Osteocyte (in vitro differentiated cells): Measurements from ENCODE around the gene PON1. TPM values are rescaled to one million over a fixed set of nuclear protein-coding genes. Genes with fewer than 3 reads are reported as not detected.

Source experiments
- DNase-seq: peaks from one replicate; pipeline ENCODE4 v3.0.0; 2021; ENCODE audit warnings: mixed read lengths; ENCODE audit not compliant: unreplicated experiment; ENCODE audit errors: extremely low spot score
- H3K27ac Mint-ChIP-seq: one replicate; pipeline ENCODE4 v1.8.0; 2021; ENCODE audit warnings: mild to moderate bottlenecking, mixed read lengths; ENCODE audit not compliant: unreplicated experiment
- H3K27me3 Mint-ChIP-seq: one replicate; pipeline ENCODE4 v1.8.0; 2021; ENCODE audit warnings: mixed read lengths; ENCODE audit not compliant: unreplicated experiment
- H3K36me3 Mint-ChIP-seq: one replicate; pipeline ENCODE4 v1.8.0; 2021; ENCODE audit warnings: mixed read lengths; ENCODE audit not compliant: unreplicated experiment
- H3K4me1 Mint-ChIP-seq: one replicate; pipeline ENCODE4 v1.8.0; 2021; ENCODE audit warnings: mixed read lengths; ENCODE audit not compliant: unreplicated experiment
- H3K4me3 Mint-ChIP-seq: one replicate; pipeline ENCODE4 v1.8.0; 2021; ENCODE audit warnings: mild to moderate bottlenecking, moderate library complexity, mixed read lengths; ENCODE audit not compliant: unreplicated experiment
- H3K9me3 Mint-ChIP-seq: one replicate; pipeline ENCODE4 v1.8.0; 2021; ENCODE audit warnings: mixed read lengths; ENCODE audit not compliant: unreplicated experiment
- CTCF ChIP-seq: fragments of 200-600 bp; sonication (generic); IDR thresholded peaks from 2 replicates; pipeline ENCODE4 v1.5.0; 2021; ENCODE audit warnings: antibody characterized with exemption, mild to moderate bottlenecking, moderate library complexity
- total RNA-seq: library from RNA; stranded (reverse); gene quantifications from 2 replicates; pipeline ENCODE4 v1.2.1, GENCODE V29; 2021

The PON1 gene
- total RNA-seq, 1 donor from 2014 or later: not detected

DNA sequence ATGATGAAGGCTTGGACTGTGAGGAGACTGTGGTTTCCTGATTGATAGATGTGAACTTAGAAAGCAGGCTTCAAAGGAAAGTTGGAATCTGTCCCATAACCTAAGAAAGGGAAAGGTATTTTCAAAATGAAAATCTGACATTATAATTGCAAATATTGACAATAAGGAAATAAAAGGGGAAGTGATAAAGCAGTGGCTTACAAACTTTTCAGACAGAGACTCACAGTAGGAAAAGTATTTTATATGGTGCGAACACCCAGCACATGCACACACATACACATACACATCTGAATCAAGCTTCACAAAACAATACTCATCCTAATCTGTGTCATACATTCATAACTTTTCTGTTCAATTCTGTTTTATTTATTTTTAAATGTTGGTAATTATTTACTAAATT is 4.8 kb downstream of the PON1 start:
- Mint-ChIP-seq H3K4me3 (no peak overlapping the region), H3K27me3 (peaks cover 3% of the 10 kb centered on the region), H3K36me3 (no peaks in the 10 kb centered on the region)

DNA sequence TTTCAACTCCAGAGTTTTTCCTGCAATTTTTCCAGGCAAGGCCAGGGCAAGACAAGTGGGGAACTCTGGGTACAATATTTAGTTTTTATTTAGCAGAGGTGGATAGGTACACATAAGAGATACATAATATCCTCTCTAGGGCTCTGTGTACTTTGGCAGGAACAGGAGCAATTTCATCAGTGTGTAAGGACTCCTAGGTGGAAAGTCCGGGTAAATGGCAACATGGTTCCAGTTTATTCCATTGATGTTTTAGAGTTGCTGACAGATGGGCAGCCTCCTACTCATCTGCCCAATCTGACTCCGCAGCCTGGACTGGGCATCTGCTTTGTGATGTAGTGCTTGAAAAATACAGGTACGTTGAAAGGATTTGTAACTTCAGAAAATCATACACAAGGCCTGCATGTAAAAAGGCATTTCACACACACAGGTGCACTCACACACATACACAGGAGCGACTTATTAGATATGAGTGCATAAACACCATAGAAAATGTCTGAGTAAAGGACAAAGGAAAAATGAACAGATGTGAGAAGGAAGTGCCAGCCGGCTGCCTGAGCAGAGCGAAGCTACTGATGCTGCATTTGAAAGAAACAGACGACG is 5.7 kb downstream of the PON1 start:
- Mint-ChIP-seq H3K4me3 (no peak overlapping the region), H3K4me1 (no peaks in the 10 kb centered on the region), H3K27ac (no peak overlapping the region), H3K27me3 (peaks cover 8% of the 10 kb centered on the region), H3K9me3 (no peaks in the 10 kb centered on the region), H3K36me3 (no peaks in the 10 kb centered on the region)
- TF ChIP-seq CTCF: no peak
- DNase-seq: no peak

More for the DNA sequence above, 4.8 kb downstream of the PON1 start:
- H3K9me3 Mint-ChIP-seq: no peaks in the 10 kb centered on the region
- TF ChIP-seq CTCF: no peak
- H3K4me1 Mint-ChIP-seq: no peaks in the 10 kb centered on the region
- H3K27ac Mint-ChIP-seq: no peak overlapping the region
- no peak for DNase-seq

DNA sequence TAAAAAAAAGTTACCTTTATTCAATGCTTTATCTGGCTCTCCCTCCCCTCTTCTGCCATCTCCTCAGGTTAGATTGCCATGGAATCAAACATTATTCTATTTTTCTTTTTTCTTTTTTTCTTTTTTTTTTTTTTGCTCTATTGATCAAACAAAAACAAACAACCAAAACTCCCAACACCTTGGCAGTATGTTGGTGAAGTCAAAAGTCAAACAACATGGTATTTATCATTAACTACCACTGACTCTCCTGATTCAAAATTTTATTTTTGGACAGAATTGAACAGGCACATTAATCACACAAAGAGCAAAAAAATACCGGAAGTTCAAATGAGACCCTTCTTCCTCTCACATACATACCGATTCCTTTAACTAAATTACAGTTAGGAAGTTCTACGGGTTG is 6.4 kb downstream of the PON1 start:
- Mint-ChIP-seq H3K9me3 (no peaks in the 10 kb centered on the region), H3K4me1 (no peaks in the 10 kb centered on the region), H3K36me3 (no peaks in the 10 kb centered on the region), H3K27me3 (peaks cover 10% of the 10 kb centered on the region), H3K27ac (no peak overlapping the region), H3K4me3 (no peak overlapping the region)
- DNase-seq: no peak
- TF ChIP-seq CTCF: no peak

GRCh38 chr7:95317546-95317945 is 6.8 kb downstream of the PON1 start:
- Mint-ChIP-seq H3K27ac (no peak overlapping the region), H3K9me3 (no peaks in the 10 kb centered on the region), H3K36me3 (no peaks in the 10 kb centered on the region), H3K27me3 (peaks cover 10% of the 10 kb centered on the region), H3K4me3 (no peak overlapping the region), H3K4me1 (no peaks in the 10 kb centered on the region)
- no peak for TF ChIP-seq CTCF
- DNase-seq: no peak

DNA sequence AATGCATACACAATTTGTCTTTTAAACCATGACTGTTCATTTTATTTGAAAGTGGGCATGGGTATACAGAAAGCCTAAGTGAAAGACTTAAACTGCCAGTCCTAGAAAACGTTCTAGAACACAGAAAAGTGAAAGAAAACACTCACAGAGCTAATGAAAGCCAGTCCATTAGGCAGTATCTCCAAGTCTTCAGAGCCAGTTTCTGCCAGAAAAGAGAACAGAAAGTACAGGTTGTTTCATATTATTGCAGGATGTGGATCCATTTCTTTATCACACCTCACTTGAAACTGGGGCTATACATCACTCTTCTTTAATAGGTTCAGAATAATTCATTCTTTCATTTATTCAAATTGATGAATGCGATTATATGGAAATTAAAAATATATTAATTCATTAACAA is 7.7 kb downstream of the PON1 start:
- no peaks in the 10 kb centered on the region for H3K9me3 Mint-ChIP-seq
- TF ChIP-seq CTCF: no peak
- H3K36me3 Mint-ChIP-seq: no peaks in the 10 kb centered on the region
- no peaks in the 10 kb centered on the region for H3K4me1 Mint-ChIP-seq
- peaks cover 10% of the 10 kb centered on the region for H3K27me3 Mint-ChIP-seq
- no peak overlapping the region for H3K27ac Mint-ChIP-seq
- no peak for DNase-seq
- H3K4me3 Mint-ChIP-seq: no peak overlapping the region
